ENCODE measurements around the gene LEUTX. TPM values are rescaled to one million over a fixed set of nuclear protein-coding genes. Genes with fewer than 3 reads are reported as not detected.

Gene LEUTX
- total RNA-seq, 2 donors from 2014 or later = not detected

DNA sequence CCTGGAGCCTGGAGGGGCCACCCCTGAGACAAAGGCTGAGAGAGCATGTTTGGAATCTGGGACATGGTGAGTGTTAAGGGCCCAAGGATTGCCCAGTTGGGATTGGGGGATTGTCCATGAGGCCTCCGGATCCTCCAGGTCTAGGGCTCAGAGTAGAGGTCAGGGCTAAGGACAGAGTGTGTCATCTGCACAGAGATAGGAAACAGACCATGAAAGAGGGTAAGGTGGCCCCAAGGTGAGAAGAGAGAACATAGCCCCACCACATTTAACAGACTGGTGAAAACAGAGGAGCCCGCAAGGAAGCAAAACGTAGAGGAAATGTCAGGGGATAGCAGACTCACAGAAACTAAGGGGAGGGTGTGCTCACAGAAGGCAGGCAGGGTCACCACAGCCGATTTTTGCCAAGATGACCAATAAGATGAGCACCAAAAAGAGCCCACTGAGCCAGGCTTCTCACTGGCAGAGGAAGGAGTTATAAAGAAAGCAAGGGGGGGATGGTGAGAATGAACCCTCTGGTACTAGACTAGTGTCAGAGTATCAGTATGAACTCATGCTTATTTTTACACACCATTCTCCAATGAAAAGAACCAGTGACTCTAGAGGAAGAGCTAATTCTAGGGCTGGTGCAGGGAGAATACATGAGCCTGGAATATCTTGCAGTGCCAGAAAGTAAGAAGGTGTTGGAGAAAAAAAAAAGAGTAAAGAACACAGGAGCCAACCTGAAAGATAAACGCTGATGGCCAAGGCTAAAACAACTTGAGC lies 37.8 kb downstream of the LEUTX start:
- intact Hi-C loops (cut with DNase I) = no loop called here
- DNase-seq (no peak), ATAC-seq (peak; percentile 59 to 70)

DNA sequence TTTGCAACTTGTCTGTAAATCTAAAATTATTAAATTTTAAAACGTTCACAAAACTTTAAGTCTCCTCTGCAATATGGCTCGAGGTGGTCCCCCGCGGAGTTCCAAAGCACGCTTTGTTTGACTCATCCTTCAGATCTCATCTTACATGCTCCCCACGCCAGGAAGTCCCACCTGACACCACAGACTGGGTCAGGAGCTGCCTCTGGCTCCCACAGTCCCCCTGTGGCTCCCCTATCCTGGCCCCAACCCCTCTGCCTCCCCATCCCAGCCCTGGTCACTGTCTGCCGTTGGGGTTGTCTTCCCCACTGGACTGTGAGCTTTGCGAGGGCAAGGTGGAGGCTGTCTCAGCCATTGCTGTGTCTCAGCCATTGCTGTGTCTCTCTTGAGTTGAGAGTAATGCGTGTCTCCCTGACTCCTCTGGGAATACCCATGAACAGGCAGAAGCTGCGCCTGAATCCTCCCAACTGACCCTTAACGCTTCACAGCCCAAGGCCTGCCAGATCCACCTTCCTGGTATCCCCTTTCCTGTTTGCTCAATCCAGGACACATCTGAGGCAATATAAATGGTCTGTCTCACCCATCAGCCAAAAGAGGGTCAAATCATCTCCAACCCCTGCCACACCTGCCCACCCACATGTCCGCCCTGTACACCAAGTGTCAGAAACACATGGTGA lies 39.4 kb downstream of the LEUTX start:
- intact Hi-C loops (cut with DNase I) = no loop called here
- no peak for DNase-seq
- ATAC-seq = no peak

DNA sequence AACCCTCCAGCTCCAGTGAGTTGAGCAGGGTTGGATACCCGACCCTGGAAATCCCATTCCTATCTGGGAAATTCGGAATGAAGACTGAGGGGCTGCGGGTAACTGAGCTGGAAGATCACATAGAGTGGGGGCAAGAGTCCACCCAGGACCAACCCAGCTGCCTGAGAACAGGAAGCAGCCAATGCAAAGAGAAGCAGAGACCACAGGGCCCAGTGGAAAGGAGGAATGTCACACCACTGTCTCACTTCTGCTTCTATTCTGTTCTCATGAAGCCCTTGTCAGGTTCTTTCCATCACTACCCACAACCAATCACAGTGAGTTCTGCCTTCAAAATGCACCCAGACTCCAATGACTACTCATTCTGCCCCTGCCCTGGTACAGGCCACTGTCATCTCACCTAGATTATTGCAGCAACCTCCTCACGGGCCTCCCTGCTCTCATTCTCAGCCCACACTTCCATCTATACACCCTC lies 40.0 kb downstream of the LEUTX start:
- ATAC-seq (no peak), DNase-seq (no peak)
- intact Hi-C loops (cut with DNase I) = no loop called here

DNA sequence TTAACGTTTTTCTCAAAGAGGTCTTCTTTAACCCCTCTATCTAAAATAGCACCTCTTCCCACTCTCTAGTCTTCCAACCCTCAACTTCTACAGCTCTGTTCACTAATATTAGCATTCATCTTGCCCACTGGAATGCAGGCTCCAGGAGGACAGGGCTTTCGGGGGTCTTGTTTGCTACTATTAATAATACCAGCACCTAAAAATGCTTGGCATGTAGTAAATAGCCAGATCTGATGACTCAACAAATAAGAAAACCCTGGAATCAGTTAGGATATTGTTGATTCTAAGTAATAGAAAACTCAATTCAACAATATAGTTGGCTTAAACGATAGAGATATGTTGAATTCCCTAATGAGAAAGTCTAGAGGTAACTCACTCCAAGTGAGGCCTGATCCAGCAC lies 41.1 kb downstream of the LEUTX start:
- DNase-seq (no peak), ATAC-seq (no peak)
- intact Hi-C loops (cut with DNase I) = no loop called here

DNA sequence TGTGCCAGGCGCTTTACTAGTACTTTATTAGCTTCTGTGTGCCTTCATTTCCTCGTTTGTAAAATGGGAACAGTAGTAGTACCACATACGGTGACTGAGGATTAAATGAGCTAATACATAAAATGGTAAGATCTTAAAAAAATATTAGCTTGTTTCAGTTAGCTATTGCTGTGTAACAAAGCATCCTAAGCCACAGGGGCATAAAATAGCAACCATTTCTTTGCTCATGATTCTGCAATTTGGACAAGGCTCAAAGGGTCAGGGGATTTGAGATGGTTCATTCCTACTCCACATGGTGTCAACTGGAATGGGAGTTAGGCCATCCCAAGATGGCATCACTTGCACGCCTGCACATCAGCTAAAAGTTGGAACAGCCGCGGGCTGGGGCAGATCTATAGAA lies 42.0 kb downstream of the LEUTX start:
- ATAC-seq (no peak), DNase-seq (no peak)
- intact Hi-C loops (cut with DNase I) = no loop called here

DNA sequence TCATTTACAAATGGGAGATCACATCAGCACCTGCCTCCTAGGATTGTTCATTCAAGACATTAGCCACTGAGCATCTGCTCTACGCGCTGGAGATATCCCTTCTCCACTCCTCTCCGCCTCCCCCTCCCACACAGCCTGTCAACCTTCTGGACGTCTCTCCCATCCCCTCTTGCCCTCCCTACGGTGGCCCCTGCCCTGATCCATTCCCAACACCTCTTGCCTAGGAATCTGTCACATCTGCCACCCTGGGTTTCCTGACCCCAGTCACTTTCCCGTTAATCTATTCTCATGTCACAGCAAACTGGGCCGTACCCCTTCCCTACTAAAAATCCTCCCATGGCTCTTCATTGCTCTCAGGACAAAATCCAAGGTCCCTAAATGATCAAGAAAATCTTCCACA lies 45.0 kb downstream of the LEUTX start:
- peak in 1 of 2 donors; percentile 11 for ATAC-seq
- intact Hi-C loops (cut with DNase I) = no loop called here
- no peak for DNase-seq

DNA sequence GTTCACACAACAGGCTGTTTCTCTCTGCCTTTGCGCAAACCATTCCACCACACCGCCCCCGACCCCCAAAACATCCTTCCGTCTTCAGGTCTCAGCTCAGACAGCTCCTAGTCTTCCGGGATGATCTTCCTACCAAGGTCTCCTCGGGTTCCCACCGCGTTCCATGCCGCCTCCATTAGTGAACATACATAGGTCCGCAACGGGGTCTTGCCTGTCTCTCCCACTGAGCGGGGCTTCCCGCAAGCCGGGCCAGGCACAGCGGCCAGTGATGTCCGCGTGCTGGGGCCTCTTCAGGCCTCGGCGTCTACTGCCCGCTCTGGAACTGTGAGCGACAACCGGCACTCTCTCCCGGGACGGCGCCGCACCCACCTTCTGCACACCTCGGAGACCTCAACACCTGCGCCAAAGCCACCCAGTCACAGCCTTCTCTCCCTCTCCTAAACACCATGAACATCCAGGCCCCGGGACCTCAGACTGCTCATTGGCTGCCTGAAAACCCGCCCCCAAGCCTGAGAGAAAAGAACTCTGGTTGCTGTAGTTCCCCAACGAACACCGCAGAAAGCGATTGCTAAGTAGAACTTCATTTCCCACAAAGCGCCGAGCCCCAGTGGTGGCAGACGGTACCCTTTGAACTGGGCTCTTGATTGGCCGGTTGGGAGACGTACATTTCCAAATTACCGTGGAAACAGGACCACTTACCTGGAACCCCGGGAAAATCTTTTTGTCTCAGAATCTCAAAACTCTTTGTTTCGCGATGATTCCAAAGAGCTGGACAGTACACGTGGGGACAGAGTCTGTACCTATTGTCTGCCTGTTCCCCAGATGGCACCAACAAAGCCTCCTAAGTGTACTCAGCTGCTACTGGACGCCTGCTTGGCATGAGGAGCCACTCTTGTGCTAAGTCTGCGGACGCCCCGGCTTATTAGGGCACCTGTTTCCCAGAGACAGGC lies 45.8 kb downstream of the LEUTX start:
- DNase-seq = peak; percentile 90
- peak; percentile 96 to 97 for ATAC-seq
- intact Hi-C loops (cut with DNase I) = no loop called here

DNA sequence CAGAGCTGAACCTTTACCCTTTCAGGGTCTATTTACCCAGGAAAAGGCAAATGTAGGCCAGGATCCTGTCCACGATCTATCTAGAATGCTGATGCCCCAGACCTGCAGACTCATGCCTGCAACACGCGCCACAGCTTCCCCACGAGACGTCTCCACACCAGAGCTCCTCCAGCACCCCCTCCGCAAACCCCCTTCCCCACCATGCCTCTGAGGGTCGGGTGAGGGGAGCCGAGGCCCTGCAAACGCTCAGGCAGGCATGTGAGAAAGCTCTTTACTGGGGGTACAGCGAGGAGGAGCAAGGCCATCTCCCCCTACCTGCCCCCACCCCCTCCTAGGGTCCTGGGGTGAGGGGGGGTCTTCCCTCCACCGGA lies 46.4 kb downstream of the LEUTX start:
- DNase-seq (no peak), ATAC-seq (no peak)
- intact Hi-C loops (cut with DNase I) = no loop called here

DNA sequence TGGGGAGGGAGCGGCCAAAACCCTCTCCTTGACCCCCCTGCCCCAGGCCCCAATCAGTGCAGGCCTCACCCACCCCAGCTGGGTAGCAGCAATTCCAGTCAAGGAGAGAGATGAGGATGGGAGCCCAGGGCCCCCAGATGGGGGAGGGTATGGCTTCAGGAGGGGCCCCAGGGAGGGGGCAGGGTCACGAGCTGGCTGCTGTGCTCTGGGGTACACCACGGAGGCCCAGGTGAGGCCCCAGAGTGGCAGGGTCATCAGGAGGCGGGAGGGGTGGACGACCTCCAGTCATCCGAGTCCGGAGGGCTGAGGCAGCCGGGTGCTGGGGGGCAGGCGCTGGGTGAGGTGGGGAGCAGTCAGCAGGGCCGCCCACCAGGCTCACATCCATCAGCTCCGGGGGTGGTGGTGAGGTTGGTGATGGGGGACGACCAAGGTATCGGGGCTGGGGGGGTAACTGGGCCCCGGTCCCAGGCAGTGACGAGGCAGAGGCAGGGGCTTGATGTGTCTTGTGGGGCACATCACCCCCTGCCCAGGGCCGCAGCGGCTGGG lies 47.0 kb downstream of the LEUTX start:
- ATAC-seq = no peak
- intact Hi-C loops (cut with DNase I) = no loop called here
- DNase-seq = no peak

DNA sequence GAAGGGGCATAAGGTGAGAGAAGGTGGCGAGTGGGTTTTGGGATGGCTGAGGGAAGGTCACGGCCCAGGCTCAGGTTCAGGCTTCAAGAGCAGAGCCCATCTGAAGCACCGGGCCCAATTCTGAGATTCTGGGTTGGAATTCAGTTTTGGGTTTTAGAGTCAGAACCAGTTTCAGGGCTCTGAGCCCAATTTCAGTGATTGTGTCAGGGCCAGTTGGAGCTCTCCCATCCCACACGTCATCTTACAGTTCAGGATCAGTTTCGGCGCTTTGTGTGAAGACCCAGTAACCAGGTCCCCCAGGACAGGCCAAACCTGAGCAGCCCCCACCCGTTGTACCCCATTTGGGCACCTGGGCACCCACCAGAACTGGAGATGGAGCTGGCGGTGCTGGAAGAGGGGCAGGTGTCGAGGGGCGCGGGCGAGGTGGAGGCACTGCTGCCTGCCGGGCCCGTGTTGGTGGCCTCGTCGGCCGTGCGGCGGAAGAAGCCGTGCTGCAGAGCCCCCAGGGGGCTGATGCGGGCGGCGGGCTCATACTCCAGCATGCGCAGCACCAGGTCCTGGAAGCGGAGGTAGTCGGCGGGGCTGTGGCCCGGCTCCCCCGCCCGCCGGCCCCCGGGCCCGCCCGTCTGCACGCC lies 47.8 kb downstream of the LEUTX start:
- no peak for ATAC-seq
- DNase-seq = no peak

DNA sequence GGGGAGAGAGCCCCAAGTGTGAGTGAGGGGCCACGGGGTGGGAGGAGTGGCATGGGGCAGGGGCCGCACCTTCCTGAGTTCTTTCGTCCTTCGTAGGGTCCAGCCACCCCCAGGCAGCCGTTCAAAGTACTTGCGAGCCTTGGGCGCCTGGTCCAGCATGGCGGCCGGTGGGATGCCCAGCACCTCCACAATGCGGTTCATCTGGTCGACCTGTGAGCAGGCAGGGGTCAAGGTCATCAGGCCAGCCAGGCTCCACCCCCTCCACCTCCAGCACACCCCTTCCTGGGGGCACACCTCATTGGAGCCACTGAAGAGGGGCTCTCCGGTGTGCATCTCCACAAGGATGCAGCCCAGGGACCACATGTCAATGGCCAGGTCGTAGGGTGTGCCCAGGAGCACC lies 48.6 kb downstream of the LEUTX start:
- DNase-seq = no peak
- intact Hi-C loops (cut with DNase I) = no loop called here

More for the DNA sequence above, 47.8 kb downstream of the LEUTX start:
- intact Hi-C loops (cut with DNase I) = no loop called here

DNA sequence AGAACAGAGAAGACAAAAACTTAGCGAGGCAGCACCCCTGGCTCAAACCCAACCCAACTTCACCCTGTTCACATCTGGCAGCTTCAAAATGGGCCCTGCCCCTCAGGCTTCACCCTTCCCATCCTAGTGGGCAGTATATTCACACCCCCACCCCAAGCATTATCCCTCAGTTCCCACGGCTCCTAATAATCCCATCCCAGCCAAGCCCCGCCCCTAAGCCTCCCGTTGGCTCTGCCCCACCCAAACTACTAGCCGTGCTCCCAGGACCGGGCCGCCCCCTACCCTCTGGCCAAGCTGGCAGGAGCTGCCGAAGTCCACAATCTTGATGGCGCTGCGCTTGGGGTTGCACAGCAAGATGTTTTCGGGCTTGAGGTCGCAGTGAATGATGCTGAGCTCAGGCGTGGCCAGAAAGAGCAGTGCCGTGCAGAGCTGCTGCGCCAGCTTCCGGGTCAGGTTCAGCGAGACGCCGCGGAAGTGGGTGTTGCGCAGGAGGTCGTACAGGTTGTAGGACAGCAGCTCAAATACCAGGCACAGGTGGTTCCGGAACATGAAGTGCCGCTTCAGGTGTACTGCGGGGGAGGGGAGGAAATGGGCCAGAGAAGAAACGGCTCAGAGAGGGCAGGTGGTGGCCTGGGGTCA lies 49.5 kb downstream of the LEUTX start:
- DNase-seq (no peak), ATAC-seq (no peak)
- intact Hi-C loops (cut with DNase I) = no loop called here

More for the DNA sequence above, 48.6 kb downstream of the LEUTX start:
- ATAC-seq = no peak

DNA sequence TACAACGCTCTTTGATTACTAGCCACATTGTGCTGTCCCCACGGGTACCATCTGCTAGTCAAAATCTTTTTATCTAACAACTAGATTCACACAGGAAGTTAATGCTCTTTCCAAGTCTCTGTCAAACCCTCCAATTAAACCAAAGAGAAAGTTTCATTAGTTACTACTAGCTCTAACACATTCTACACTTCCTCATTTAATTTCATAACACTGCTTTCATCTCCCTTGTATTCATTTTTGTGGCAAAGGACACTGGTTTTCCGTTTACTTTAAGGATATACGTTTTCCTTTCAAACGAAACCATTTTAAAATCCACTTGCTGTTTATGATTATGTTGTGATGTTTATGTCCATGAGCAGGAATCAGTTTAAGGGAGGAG lies 50.0 kb downstream of the LEUTX start:
- intact Hi-C loops (cut with DNase I) = no loop called here
- ATAC-seq = no peak
- DNase-seq = no peak

DNA sequence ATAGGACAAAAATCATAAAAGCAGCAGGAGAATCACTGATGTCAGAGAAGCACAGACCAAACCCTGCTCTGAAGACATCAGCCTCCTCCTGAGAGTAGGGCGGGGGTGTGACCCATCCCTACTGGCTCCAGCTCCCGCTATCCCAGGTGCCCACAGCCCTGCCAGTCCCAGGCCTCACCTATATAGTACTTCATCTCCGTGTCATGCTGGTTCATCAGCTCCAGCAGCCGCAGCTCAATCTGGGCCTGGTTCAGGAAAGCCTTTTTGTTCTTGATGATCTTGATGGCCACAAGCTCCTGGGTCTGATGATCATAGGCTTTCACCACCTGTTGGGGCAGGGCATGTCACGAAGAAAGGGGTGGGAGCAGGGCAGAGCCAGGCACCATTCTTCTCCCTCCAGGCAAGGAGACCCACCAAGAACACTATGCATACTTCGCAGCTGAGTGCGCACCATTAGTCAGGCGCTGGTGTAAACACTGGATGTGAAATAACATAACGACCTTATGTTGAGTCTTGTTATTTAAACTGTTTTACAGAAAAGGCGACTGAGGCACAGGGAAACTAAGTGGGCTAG lies 51.1 kb downstream of the LEUTX start:
- intact Hi-C loops (cut with DNase I) = no loop called here
- DNase-seq (no peak), ATAC-seq (no peak)

DNA sequence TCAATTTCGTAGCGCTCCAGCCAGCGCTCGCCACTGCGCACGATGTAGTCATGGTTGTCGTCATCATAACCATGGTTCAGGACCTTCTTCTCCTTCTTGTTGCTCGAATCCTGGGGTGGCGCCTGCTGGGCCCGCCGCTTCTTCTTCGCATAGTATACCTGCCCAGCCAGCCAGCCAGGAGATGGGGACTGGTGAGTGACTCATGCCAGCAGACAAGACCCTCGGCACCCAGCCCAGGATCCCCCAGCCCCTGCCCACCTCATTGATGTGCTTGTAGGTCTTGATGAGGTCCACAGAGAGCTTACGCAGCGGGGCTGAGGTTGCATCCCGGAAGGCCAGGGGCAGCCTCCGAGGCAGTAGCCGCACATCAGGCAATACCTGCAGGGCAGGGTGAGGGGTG lies 51.8 kb downstream of the LEUTX start:
- intact Hi-C loops (cut with DNase I) = no loop called here
- ATAC-seq (no peak), DNase-seq (no peak)

DNA sequence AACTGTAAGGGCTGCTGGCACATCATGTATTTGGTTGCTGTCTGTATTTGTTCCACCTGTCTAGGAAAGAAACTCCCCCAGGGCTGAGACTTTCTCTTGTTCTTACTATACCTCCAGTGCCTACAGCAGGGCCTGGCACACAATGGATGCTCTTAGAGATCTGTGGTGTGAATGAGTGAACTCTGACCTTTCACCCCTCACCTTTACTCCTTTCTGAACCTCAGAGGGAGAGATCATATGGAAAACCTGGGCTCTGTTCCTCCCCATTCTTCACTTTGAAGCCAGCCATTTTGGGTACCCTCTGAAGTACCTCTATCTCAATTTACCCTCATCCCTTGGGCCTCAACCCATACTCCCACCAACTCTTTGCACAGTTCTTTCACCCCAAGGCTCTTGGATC lies 52.2 kb downstream of the LEUTX start:
- ATAC-seq (no peak), DNase-seq (no peak)
- intact Hi-C loops (cut with DNase I) = no loop called here

DNA sequence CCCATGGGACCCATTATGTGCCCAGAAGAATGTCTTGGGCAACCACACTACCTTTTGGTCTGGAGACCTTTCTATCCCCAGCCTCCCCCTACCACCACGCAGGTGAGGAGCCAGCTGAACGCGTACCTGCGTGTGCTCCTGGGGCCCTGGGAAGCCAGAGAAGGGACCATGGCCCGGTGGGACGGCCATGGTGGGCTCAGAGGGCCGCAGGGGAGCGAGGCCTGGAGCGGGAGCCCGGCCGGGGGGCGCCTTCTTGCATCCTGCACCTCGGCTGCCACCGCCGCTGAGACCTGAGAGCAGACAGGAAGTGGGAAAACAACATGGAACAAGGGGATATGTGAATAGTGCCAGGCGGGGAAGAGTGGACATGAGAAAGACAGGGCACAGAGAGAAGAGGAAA lies 53.0 kb downstream of the LEUTX start:
- ATAC-seq (no peak), DNase-seq (no peak)
- intact Hi-C loops (cut with DNase I) = no loop called here

DNA sequence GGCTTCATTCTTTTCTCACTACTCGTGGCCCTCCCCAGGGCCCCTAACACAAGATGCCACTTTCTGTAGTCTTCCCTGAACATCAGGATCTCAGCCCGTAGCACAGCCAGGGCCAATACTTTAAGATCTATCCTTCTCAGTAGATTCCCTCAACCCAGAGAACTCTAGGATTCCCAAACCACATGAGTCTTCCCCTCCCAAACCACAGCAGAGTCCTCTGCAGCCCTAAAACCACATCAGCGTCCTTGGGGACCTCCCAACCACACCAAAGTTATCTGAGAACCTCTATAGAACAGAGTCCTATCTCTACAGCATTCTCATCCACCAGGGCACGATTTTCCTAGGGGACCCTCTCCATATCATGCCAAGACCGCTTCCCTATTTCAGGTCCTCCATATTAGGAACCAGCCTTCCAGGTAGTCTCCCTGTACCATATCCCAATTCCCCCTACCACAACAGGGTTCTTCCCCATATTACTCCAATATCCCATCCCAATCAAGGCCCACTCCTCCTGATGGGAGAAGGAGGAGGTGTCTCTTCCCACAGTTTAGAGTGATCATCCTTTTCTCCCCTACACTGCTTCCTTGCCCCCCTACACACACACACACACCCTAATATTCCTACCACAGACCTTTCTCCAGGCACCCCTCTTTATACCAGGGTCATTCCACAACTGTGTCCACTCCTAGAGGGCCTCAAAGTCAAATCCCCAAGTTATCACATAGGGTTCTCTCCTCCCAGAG lies 53.9 kb downstream of the LEUTX start:
- DNase-seq (no peak), ATAC-seq (no peak)
- intact Hi-C loops (cut with DNase I) = no loop called here
